NB4 (cell line): ENCODE data around the gene SETD5.
"Not testable (repeated sequence)": the region's sequence is repeated elsewhere in the genome, so short reads cannot be mapped to it uniquely, and the experiment has no call there.

Source experiments
- DNase-seq: peaks from one replicate; pipeline ENCODE4 v3.0.0; 2010; ENCODE audit warnings: low read depth
- H3K4me3 ChIP-seq: one replicate; pipeline ENCODE4 v1.5.1; 2011; ENCODE audit warnings: mild to moderate bottlenecking, low read depth, low read length, moderate library complexity
- CTCF ChIP-seq: IDR thresholded peaks from one replicate; pipeline ENCODE4 v1.5.1; 2012; ENCODE audit warnings: low read depth, low read length
- MAX ChIP-seq: IDR thresholded peaks from 2 replicates; pipeline ENCODE4 v1.6.1; 2011; ENCODE audit warnings: low read depth, low read length
- MYC ChIP-seq: IDR thresholded peaks from 2 replicates; pipeline ENCODE4 v1.6.1; 2011; ENCODE audit warnings: low read depth, low read length
- POLR2A ChIP-seq: IDR thresholded peaks from 2 replicates; pipeline ENCODE4 v1.6.1; 2011; ENCODE audit warnings: mild to moderate bottlenecking; ENCODE audit not compliant: insufficient read length; ENCODE audit errors: extremely low read depth

The SETD5 gene

GRCh38 chr3:9476935-9477334 is 79.5 kb downstream of the SETD5 start:
- TF ChIP-seq MAX (no peak), CTCF (no peak), POLR2A (no peak), MYC (no peak)
- DNase-seq: no peak

GRCh38 chr3:9480265-9480664 is 82.8 kb downstream of the SETD5 start:
- no peak for TF ChIP-seq MYC
- no peak for TF ChIP-seq CTCF
- no peak for TF ChIP-seq POLR2A
- TF ChIP-seq MAX: no peak
- no peak for DNase-seq
- no peak overlapping the region for H3K4me3 ChIP-seq

More at GRCh38 chr3:9476935-9477334, 79.5 kb downstream of the SETD5 start:
- H3K4me3 ChIP-seq: no peak overlapping the region

- no peak for DNase-seq
- no peak for TF ChIP-seq MYC
- no peak for TF ChIP-seq MAX
- no peak for TF ChIP-seq POLR2A
- TF ChIP-seq CTCF: no peak
- no peak overlapping the region for H3K4me3 ChIP-seq
These were observed 87.8 kb downstream of the SETD5 start for GRCh38 chr3:9485248-9485647.

- no peak overlapping the region for H3K4me3 ChIP-seq
- DNase-seq: no peak
- TF ChIP-seq MAX: no peak
- TF ChIP-seq MYC: no peak
- no peak for TF ChIP-seq CTCF
- TF ChIP-seq POLR2A: no peak
These were observed 94.1 kb downstream of the SETD5 start for GRCh38 chr3:9491506-9491905.

- not testable (repeated sequence) for DNase-seq, H3K4me3 ChIP-seq
These were observed 96.6 kb downstream of the SETD5 start for GRCh38 chr3:9494036-9494435.

- no peak for TF ChIP-seq CTCF
- no peak for TF ChIP-seq MAX
- no peak for TF ChIP-seq POLR2A
- TF ChIP-seq MYC: no peak
- no peak overlapping the region for H3K4me3 ChIP-seq
- DNase-seq: no peak
These were observed 99.5 kb downstream of the SETD5 start for GRCh38 chr3:9496893-9497292.
